GM18508 (cell line): ENCODE measurements around the gene HSFX1.
A peak's percentile ranks its signal among the peaks of the same experiment; 100 is the strongest.
"Not testable (repeated sequence)": the region's sequence is repeated elsewhere in the genome, so short reads cannot be mapped to it uniquely, and the experiment has no call there.

Experiments used
- ATAC-seq: cut with Tn5 transposase; IDR thresholded peaks from one replicate; pipeline ENCODE4 v1.9.1; 2021; ENCODE audit warnings: moderate number of reproducible peaks; ENCODE audit not compliant: insufficient read depth, unreplicated experiment

The HSFX1 gene, protein sequence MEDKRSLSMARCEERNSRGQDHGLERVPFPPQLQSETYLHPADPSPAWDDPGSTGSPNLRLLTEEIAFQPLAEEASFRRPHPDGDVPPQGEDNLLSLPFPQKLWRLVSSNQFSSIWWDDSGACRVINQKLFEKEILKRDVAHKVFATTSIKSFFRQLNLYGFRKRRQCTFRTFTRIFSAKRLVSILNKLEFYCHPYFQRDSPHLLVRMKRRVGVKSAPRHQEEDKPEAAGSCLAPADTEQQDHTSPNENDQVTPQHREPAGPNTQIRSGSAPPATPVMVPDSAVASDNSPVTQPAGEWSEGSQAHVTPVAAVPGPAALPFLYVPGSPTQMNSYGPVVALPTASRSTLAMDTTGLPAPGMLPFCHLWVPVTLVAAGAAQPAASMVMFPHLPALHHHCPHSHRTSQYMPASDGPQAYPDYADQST

DNA sequence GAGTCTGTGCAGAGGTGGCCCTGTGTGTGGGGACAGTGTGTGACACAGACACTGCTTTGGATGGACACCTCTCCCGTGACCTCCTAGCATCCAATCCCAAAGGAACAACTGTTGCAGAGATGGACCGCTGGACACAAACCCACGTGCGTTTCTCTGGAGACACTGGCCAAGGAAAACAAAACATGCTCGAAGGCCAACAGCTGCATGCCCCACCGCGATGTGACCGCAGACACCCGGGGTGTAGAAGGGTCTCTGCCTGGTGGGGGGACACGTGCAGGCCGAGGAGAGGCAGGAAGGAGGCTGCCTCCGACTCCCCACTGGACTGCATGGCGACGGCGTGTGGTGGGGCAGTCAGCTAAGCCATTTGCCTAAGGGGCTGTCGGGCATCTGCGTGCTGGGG is at the start of gene HSFX1:
Gene HSFX1 (plus strand): TSS at position 301 of the 400 bp plus-strand sequence. CDS start 614 bp downstream, outside the sequence.
- ATAC-seq: not testable (repeated sequence)

DNA sequence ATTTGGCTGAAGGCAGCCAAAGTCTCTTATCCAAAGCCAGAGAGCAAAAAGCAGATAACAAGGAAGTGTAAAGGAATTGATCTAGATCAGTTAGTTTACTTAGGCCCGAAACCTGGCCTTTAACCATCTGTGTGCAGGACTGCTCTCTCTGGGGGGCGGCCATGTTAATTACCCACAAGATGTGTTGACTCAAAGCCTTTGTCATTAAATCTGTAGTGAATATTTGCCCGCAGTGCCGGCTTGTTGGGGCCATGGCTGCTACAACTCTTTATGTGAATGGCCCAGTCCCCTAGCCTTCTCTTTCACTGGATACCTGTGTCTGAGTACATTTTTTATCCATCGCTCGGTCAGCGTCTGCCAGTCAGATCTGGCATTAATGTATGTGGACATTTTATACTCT is 46.6 kb upstream of the HSFX1 start:
- ATAC-seq: not testable (repeated sequence)

DNA sequence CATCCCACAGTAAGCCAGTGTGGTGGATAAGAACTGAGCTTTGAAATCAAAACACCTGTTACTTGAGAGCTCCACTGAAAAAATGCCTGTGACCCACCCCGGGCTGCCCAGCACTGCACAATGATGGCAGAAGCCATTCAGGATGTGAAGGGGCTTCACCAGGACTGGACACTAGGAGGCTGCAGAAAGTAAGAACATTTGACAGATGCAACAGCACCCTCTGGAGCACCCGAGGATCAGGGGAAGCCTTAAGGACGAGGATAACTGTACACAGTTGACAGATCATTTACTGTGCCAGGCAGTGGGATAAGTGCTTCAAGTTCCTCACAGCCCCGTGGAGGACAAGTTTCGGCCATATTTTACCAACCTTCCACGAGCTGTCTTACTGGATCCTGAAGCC is 31.6 kb upstream of the HSFX1 start:
- not testable (repeated sequence) for ATAC-seq

- ATAC-seq: not testable (repeated sequence)
Measured at GRCh38 chrX:149746390-149747007, 27.4 kb upstream of the HSFX1 start.

- no peak for ATAC-seq
Measured at GRCh38 chrX:149757206-149758067, 16.4 kb upstream of the HSFX1 start.

GRCh38 chrX:149758068-149758714 is 15.7 kb upstream of the HSFX1 start:
- no peak for ATAC-seq

DNA sequence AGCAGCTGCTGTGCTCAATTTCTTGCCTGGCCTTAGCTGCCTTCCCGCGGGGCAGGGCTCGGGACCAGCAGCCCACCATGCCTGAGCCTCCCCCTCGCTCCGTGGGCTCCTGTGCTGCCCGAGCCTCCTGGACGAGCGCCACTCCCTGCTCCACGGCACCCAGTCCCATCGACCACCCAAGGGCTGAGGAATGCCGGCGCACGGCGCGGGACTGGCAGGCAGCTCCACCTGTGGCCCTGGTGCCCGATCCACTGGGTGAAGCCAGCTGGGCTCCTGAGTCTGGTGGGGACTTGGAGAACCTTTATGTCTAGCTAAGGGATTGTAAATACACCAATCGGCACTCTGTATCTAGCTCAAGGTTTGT is 15.2 kb upstream of the HSFX1 start:
- not testable (repeated sequence) for ATAC-seq

- ATAC-seq: no peak
Measured at GRCh38 chrX:149759824-149760223, 14.0 kb upstream of the HSFX1 start.

DNA sequence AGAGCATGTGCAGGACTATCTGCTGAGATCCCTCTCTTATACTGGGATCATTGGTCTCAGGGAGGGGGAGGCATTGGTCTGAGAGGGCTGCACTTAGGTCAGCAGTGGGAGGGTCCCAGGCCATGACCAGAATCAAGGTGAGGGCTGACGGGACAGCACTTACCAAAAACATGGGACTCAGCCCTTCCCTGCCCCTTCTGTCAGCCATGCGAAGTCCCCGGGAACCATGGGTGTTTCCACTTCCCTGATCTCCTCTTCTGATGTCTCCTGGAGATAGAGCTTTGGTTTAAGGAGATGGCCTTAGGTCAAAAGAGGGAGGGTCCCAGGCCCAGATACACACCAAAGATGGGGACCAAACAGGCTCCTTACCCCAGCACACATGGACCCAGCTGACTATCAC is 12.9 kb upstream of the HSFX1 start:
- ATAC-seq: no peak

- ATAC-seq: not testable (repeated sequence)
Measured at GRCh38 chrX:149761858-149762674, 11.8 kb upstream of the HSFX1 start.

GRCh38 chrX:149762696-149763614 is 10.9 kb upstream of the HSFX1 start:
- no peak for ATAC-seq

GRCh38 chrX:149770344-149770743 is 3.5 kb upstream of the HSFX1 start:
- ATAC-seq: not testable (repeated sequence)

DNA sequence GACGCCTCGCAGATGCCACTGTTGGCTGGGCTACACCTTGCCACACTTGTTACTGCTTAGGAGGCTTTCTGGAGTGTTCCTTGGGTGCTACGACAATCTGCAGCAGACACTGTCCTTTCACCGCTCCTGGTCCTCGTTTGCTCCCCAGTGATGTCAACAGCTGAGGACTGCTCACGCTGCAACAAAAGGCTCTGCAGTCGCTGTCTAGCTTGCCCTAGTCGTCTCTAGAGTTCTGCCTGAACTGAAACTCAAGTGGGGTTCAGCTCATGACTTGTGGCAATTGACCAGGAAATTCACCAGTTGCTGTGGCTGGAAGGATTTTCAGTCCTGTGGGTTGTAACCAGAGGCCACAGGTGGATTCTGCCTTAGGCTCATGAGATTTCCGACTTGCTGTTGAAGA is 842 bp upstream of the HSFX1 start:
- ATAC-seq: not testable (repeated sequence)

GRCh38 chrX:149777999-149778398 is 4.1 kb downstream of the HSFX1 start:
- not testable (repeated sequence) for ATAC-seq

DNA sequence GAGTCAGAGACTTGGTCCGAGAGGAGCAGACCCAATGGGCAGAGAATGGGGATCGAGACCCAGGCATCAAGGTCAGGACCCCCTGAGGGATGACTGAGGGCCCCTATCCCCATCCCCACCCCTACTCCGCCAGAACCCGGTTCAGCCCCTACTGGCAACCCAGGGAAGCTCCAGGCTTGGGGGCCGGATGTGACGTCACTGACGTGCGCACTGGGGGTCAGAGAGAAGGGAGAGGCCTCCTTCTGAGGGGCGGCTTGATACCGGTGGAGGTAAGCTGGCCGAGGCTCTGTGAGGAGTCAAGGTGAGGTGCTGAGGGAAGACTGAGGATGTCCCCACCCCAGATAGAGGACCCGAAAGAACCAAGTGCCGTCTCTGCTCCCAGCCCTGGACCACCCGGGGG is 7.9 kb downstream of the HSFX1 start, which contains the start of gene MAGEA9:
Gene MAGEA9 (plus strand): TSS at position 204 of the 400 bp plus-strand sequence. CDS start 4,281 bp downstream, outside the sequence.
- not testable (repeated sequence) for ATAC-seq

DNA sequence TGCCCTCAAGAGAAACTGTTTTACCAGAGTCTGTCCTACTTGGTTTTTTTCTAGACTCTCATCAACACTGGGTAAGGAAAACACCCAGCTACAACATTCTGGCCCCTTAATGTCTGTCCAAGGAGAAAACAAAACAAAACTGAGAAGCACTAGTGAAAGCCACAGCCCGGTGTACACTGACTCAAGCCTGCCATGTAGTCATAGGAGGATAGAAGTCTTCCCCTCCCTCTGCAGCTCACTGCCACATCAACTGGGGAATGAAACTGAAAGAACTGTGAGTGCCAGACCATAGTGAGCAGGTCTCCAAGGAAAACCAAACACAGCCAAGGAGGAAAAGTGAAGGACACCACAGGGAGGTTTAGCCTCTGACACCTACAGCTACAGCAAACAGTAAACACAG is 21.7 kb downstream of the HSFX1 start:
- ATAC-seq: peak; percentile 98

GRCh38 chrX:149799095-149799714 is 25.3 kb downstream of the HSFX1 start:
- ATAC-seq: no peak

- ATAC-seq: no peak
Measured at GRCh38 chrX:149799938-149800337, 26.1 kb downstream of the HSFX1 start.
